ENCODE measurements around the gene FREM1.

FREM1 gene

GRCh38 chr9:14868418-14868771 lies 41.8 kb downstream of the FREM1 start:
- peaks cover 4% of the 10 kb centered on the region for H3K27me3 ChIP-seq (ENCODE audit: insufficient read depth, poor library complexity, severe bottlenecking)
- TF ChIP-seq CTCF (IDR thresholded peaks at IDR 0.05; ENCODE audit: poor library complexity, severe bottlenecking) = no peak
- DNase-seq (ENCODE audit: low spot score) (no peak), ATAC-seq (ENCODE audit: low read depth) (no peak)
- no peaks in the 10 kb centered on the region for H3K9me3 ChIP-seq (ENCODE audit: severe bottlenecking)
- H3K4me1 ChIP-seq (ENCODE audit: insufficient read depth, poor library complexity, severe bottlenecking) = no peaks in the 10 kb centered on the region
- no peaks in the 10 kb centered on the region for H3K36me3 ChIP-seq (ENCODE audit: low read depth)
- no peak overlapping the region for H3K4me3 ChIP-seq (ENCODE audit: severe bottlenecking)
- no peak overlapping the region for H3K27ac ChIP-seq (ENCODE audit: poor library complexity, severe bottlenecking)

- no peak for DNase-seq (ENCODE audit: low spot score)
- Histone ChIP-seq H3K4me3 (ENCODE audit: severe bottlenecking) (no peak overlapping the region), H3K36me3 (ENCODE audit: low read depth) (no peaks in the 10 kb centered on the region), H3K4me1 (ENCODE audit: insufficient read depth, poor library complexity, severe bottlenecking) (no peaks in the 10 kb centered on the region), H3K9me3 (ENCODE audit: severe bottlenecking) (no peaks in the 10 kb centered on the region), H3K27me3 (ENCODE audit: insufficient read depth, poor library complexity, severe bottlenecking) (peaks cover 4% of the 10 kb centered on the region), H3K27ac (ENCODE audit: poor library complexity, severe bottlenecking) (no peak overlapping the region)
- no peak for ATAC-seq (ENCODE audit: low read depth)
- TF ChIP-seq CTCF (IDR thresholded peaks at IDR 0.05; ENCODE audit: poor library complexity, severe bottlenecking) = no peak
Measured at GRCh38 chr9:14866200-14866749, 44.0 kb downstream of the FREM1 start.

GRCh38 chr9:14864309-14864708 lies 45.9 kb downstream of the FREM1 start:
- Histone ChIP-seq H3K27ac (ENCODE audit: poor library complexity, severe bottlenecking) (no peak overlapping the region), H3K27me3 (ENCODE audit: insufficient read depth, poor library complexity, severe bottlenecking) (peaks cover 4% of the 10 kb centered on the region), H3K9me3 (ENCODE audit: severe bottlenecking) (no peaks in the 10 kb centered on the region), H3K4me3 (ENCODE audit: severe bottlenecking) (no peak overlapping the region), H3K36me3 (ENCODE audit: low read depth) (no peaks in the 10 kb centered on the region), H3K4me1 (ENCODE audit: insufficient read depth, poor library complexity, severe bottlenecking) (no peaks in the 10 kb centered on the region)
- ATAC-seq (ENCODE audit: low read depth) = no peak
- no peak for TF ChIP-seq CTCF (IDR thresholded peaks at IDR 0.05; ENCODE audit: poor library complexity, severe bottlenecking)
- DNase-seq (ENCODE audit: low spot score) = no peak

- Histone ChIP-seq H3K36me3 (ENCODE audit: low read depth) (no peaks in the 10 kb centered on the region), H3K4me3 (ENCODE audit: severe bottlenecking) (no peak overlapping the region), H3K4me1 (ENCODE audit: insufficient read depth, poor library complexity, severe bottlenecking) (no peaks in the 10 kb centered on the region), H3K27me3 (ENCODE audit: insufficient read depth, poor library complexity, severe bottlenecking) (peaks cover 4% of the 10 kb centered on the region), H3K27ac (ENCODE audit: poor library complexity, severe bottlenecking) (no peak overlapping the region), H3K9me3 (ENCODE audit: severe bottlenecking) (no peaks in the 10 kb centered on the region)
- ATAC-seq (ENCODE audit: low read depth) (no peak), DNase-seq (ENCODE audit: low spot score) (no peak)
- TF ChIP-seq CTCF (IDR thresholded peaks at IDR 0.05; ENCODE audit: poor library complexity, severe bottlenecking) = no peak
Measured at GRCh38 chr9:14863402-14863801, 46.8 kb downstream of the FREM1 start.

GRCh38 chr9:14857449-14858305 lies 52.6 kb downstream of the FREM1 start:
- no peak for TF ChIP-seq CTCF (IDR thresholded peaks at IDR 0.05; ENCODE audit: poor library complexity, severe bottlenecking)
- Histone ChIP-seq H3K36me3 (ENCODE audit: low read depth) (no peaks in the 10 kb centered on the region), H3K4me1 (ENCODE audit: insufficient read depth, poor library complexity, severe bottlenecking) (no peaks in the 10 kb centered on the region), H3K4me3 (ENCODE audit: severe bottlenecking) (no peak overlapping the region), H3K27ac (ENCODE audit: poor library complexity, severe bottlenecking) (no peak overlapping the region), H3K9me3 (ENCODE audit: severe bottlenecking) (no peaks in the 10 kb centered on the region), H3K27me3 (ENCODE audit: insufficient read depth, poor library complexity, severe bottlenecking) (peaks cover 6% of the 10 kb centered on the region)
- DNase-seq (ENCODE audit: low spot score) = no peak
- ATAC-seq (ENCODE audit: low read depth) = no peak

Data from RWPE2 (cell line).